ENCODE results near the gene PTPRM. TPM values are rescaled to one million over a fixed set of nuclear protein-coding genes. Genes with fewer than 3 reads are reported as not detected.

Gene PTPRM
- total and polyA plus RNA-seq, 2 donors (not counting 3 experiments of a cell fraction or from before 2014, with no cell fraction given), result 37.4 to 43.7 TPM

DNA sequence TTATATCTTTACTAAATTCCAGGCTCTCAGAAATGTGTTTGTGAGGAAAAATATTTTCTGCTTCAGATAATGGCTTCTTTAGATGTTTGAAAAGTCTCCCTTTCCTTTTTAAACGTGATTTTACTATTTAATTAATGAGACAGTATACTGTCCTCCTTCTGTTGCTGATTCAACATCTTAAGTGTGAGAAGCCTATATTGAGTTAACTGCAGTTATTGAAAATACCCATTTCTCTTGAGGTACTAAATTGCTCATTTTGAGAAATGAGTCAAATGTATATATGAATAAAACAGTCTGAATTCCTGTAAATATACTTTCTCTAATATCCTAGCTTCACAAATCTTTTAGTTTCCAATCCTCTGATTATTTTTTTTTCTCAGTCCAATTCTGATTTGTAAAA is 470.2 kb downstream of the PTPRM start:
- Histone ChIP-seq H4K20me1 (replicated peaks; ENCODE audit: control insufficient read depth, extremely low read depth, insufficient read depth, low read length) (no peaks in the 10 kb centered on the region), H3K36me3 (ENCODE audit: control insufficient read depth in 2 of 2, extremely low read depth in 1 of 2, insufficient read depth in 2 of 2, low read length in 2 of 2) (no peaks in the 10 kb centered on the region), H3K9me1 (replicated peaks; ENCODE audit: control insufficient read depth, extremely low read depth, insufficient read depth, low read length) (no peaks in the 10 kb centered on the region), H3K4me2 (ENCODE audit: insufficient read depth, low read length) (no peak overlapping the region), H3K9ac (replicated peaks; ENCODE audit: extremely low read depth, insufficient read depth, low read length) (no peak overlapping the region), H3K9me3 (replicated peaks; ENCODE audit: control insufficient read depth, insufficient read depth, low read length) (no peaks in the 10 kb centered on the region), H3K79me2 (ENCODE audit: control insufficient read depth, insufficient read depth, low read length) (no peaks in the 10 kb centered on the region), H2AFZ (ENCODE audit: low read depth, low read length) (no peak overlapping the region), H3K27me3 (ENCODE audit: control insufficient read depth in 2 of 2, insufficient read depth in 2 of 2, low read length in 2 of 2) (no peaks in the 10 kb centered on the region), H3K4me3 (replicated peaks in 1 of 3; ENCODE audit: insufficient read depth in 1 of 3, low read depth in 1 of 3, low read length in 3 of 3) (no peak overlapping the region), H3K27ac (ENCODE audit: insufficient read depth, low read depth, low read length) (no peak overlapping the region), H3K4me1 (ENCODE audit: control insufficient read depth, extremely low read depth, insufficient read depth, low read length) (peaks cover 3% of the 10 kb centered on the region)
- dilution Hi-C loops (cut with MboI; ENCODE audit: extremely low pct_ligation_motif_present, low sequenced_read_pairs) (no loop called here), intact Hi-C loops (cut with micrococcal nuclease) (no loop called here)
- no TSS peak for BruUV-seq (replicated peaks)
- CTCF ChIA-PET, result interaction anchor here (0.8 to 1.2 kb wide), 2 partner anchors 11 to 41 kb away, joined by 3 read pairs; no protein-coding TSS in a partner anchor
- POLR2A ChIA-PET, result no interaction called here
- TF ChIP-seq MYC (IDR thresholded peaks at IDR 0.05; ENCODE audit: low read depth, low read length) (no peak), EZH2 (IDR thresholded peaks at IDR 0.05; ENCODE audit: borderline replicate concordance, low read depth, low read length, severe bottlenecking) (no peak), GATA2 (IDR thresholded peaks at IDR 0.05; ENCODE audit: insufficient read depth, insufficient read length, low read depth, low read length) (no peak), CTCF (IDR thresholded peaks at IDR 0.05; ENCODE audit: extremely low read depth in 1 of 2, insufficient read depth in 1 of 2, low read depth in 1 of 2, low read length in 2 of 2) (no peak), POLR2AphosphoS5 (IDR thresholded peaks at IDR 0.05; ENCODE audit: insufficient read depth, low read depth, low read length) (no peak), JUN (IDR thresholded peaks at IDR 0.05; ENCODE audit: borderline replicate concordance, insufficient read depth, insufficient read length, low read depth) (no peak), FOS (IDR thresholded peaks at IDR 0.05; ENCODE audit: borderline replicate concordance, insufficient read depth, low read length) (no peak), POLR2A (IDR thresholded peaks at IDR 0.05; ENCODE audit: low read depth, low read length) (no peak)
- TF ChIP-seq, protein P1, sequence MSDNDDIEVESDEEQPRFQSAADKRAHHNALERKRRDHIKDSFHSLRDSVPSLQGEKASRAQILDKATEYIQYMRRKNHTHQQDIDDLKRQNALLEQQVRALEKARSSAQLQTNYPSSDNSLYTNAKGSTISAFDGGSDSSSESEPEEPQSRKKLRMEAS (IDR thresholded peaks at IDR 0.05; ENCODE audit: insufficient read depth, insufficient read length), result no peak
- no peak for FAIRE-seq
- no peak for DNase-seq (ENCODE audit: low read depth, low spot score)

Data from endothelial cell of umbilical vein (primary cell).